Neutrophil (primary cell): ENCODE results near the gene LAPTM5.
A peak's percentile ranks its signal among the peaks of the same experiment; 100 is the strongest.

Source experiments
- H3K27ac ChIP-seq: fragments of 200-600 bp; sonication (generic); 2 replicates; pipeline ENCODE4 v1.5.1; 2016; ENCODE audit warnings: mild to moderate bottlenecking, moderate library complexity
- H3K27me3 ChIP-seq: fragments of 200-600 bp; sonication (generic); 2 replicates; pipeline ENCODE4 v1.6.0; 2016; ENCODE audit warnings: mild to moderate bottlenecking
- H3K36me3 ChIP-seq: fragments of 200-600 bp; sonication (generic); 2 replicates; pipeline ENCODE4 v1.5.1; 2017
- H3K4me1 ChIP-seq, 2 experiments: fragments of 200-600 bp in 1 of 2; sonication (generic) in 1 of 2; 1 replicate in 1 of 2; 2 replicates in 1 of 2; pipeline versions ENCODE4 v1.5.1 to v1.6.1; 2013 to 2016; ENCODE audit warnings: low read depth in 1 of 2, low read length in 1 of 2, mild to moderate bottlenecking in 1 of 2, moderate library complexity in 1 of 2; ENCODE audit not compliant: control insufficient read depth in 1 of 2, insufficient read depth in 1 of 2
- H3K4me3 ChIP-seq, 2 experiments: fragments of 200-600 bp in 1 of 2; sonication (generic) in 1 of 2; 1 replicate in 1 of 2; 2 replicates in 1 of 2; pipeline ENCODE4 v1.5.1; 2013 to 2016; ENCODE audit warnings: low read depth in 1 of 2, low read length in 1 of 2, mild to moderate bottlenecking in 1 of 2, moderate library complexity in 1 of 2
- H3K9me3 ChIP-seq: fragments of 200-600 bp; sonication (generic); 2 replicates; pipeline ENCODE4 v1.5.1; 2016
- TF ChIP-seq, protein P1 (sequence below): fragments of 200-600 bp; sonication (generic); IDR thresholded peaks from 2 replicates; pipeline ENCODE4 v1.5.1; 2016; ENCODE audit warnings: antibody characterized with exemption

LAPTM5 gene

DNA sequence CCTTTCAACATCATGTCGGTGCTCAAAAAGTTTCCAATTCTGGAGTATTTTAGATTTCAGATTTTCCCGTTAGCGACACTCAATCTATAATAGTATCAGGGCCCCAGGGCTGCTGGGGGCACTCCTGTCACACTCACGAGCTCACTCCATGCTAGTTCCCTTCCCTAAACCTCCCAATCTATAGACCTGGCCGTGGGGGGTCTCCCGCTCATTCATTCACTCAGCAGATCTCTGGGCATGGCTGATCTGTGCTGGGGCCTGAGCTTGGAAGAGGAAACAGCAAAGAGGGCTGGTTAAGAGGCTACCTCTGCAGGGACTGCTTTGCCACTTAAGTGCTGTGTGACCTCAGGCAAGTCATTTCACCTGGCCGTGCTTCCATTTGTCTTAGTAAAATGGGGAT lies 46.8 kb upstream of the LAPTM5 start:
- Histone ChIP-seq H3K4me3 (no peak overlapping the region), H3K27ac (no peak overlapping the region), H3K27me3 (peaks cover 79% of the 10 kb centered on the region), H3K4me1 (peaks cover 3 to 7% of the 10 kb centered on the region in 2 experiments), H3K9me3 (no peaks in the 10 kb centered on the region), H3K36me3 (no peaks in the 10 kb centered on the region)
- TF ChIP-seq, protein P1, sequence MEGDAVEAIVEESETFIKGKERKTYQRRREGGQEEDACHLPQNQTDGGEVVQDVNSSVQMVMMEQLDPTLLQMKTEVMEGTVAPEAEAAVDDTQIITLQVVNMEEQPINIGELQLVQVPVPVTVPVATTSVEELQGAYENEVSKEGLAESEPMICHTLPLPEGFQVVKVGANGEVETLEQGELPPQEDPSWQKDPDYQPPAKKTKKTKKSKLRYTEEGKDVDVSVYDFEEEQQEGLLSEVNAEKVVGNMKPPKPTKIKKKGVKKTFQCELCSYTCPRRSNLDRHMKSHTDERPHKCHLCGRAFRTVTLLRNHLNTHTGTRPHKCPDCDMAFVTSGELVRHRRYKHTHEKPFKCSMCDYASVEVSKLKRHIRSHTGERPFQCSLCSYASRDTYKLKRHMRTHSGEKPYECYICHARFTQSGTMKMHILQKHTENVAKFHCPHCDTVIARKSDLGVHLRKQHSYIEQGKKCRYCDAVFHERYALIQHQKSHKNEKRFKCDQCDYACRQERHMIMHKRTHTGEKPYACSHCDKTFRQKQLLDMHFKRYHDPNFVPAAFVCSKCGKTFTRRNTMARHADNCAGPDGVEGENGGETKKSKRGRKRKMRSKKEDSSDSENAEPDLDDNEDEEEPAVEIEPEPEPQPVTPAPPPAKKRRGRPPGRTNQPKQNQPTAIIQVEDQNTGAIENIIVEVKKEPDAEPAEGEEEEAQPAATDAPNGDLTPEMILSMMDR = no peak

- H3K9me3 ChIP-seq = no peaks in the 10 kb centered on the region
- H3K36me3 ChIP-seq = no peaks in the 10 kb centered on the region
- no peak overlapping the region for H3K4me3 ChIP-seq
- TF ChIP-seq, protein P1 = no peak
- no peak overlapping the region for H3K27ac ChIP-seq
- peaks cover 71% of the 10 kb centered on the region for H3K27me3 ChIP-seq
- peaks cover 3 to 7% of the 10 kb centered on the region in 2 experiments for H3K4me1 ChIP-seq
Observed at GRCh38 chr1:30803562-30803961, 46.0 kb upstream of the LAPTM5 start.

DNA sequence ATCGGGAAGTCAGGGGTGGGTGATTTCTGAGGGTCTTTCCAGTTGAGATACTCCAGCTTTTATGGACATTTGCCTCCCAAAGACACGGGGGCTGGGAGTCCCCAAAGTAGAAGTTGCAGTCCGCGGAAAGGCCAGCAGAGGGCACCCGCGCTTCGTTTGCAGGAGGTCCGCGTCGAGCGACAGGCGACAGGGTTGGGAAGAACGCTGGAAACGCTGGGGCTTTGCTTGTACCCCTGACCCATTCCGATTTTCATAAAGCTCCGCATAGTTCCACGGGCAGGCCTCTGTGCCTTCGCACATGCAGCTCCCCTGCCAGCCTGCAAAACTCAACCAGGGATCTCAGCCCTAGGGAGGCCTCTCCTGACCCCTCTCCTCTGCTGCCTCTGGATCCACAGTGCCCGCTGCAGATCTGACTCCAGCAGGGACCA lies 44.2 kb upstream of the LAPTM5 start:
- Histone ChIP-seq H3K4me1 (peaks cover 3 to 7% of the 10 kb centered on the region in 2 experiments), H3K27ac (no peak overlapping the region), H3K4me3 (no peak overlapping the region), H3K9me3 (no peaks in the 10 kb centered on the region), H3K27me3 (peaks cover 53% of the 10 kb centered on the region), H3K36me3 (no peaks in the 10 kb centered on the region)
- TF ChIP-seq, protein P1 = peak; percentile 83

DNA sequence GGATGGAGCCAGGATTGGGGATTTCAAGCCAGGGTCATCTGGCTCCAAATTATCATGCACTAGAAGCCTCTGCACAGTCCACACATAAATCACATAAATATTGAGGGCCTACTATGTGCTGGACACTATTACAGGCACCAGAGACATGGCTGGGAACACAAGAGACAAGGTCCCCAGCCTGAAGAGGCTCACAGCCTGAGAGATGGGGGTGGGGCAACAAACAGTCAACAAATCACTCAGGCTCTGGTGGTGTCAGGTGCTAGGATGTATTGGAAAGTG lies 41.6 kb upstream of the LAPTM5 start:
- TF ChIP-seq, protein P1 = no peak
- Histone ChIP-seq H3K9me3 (no peaks in the 10 kb centered on the region), H3K4me3 (no peak overlapping the region), H3K27me3 (peaks cover 27% of the 10 kb centered on the region), H3K27ac (no peak overlapping the region), H3K4me1 (peaks cover 3 to 7% of the 10 kb centered on the region in 2 experiments), H3K36me3 (no peaks in the 10 kb centered on the region)

DNA sequence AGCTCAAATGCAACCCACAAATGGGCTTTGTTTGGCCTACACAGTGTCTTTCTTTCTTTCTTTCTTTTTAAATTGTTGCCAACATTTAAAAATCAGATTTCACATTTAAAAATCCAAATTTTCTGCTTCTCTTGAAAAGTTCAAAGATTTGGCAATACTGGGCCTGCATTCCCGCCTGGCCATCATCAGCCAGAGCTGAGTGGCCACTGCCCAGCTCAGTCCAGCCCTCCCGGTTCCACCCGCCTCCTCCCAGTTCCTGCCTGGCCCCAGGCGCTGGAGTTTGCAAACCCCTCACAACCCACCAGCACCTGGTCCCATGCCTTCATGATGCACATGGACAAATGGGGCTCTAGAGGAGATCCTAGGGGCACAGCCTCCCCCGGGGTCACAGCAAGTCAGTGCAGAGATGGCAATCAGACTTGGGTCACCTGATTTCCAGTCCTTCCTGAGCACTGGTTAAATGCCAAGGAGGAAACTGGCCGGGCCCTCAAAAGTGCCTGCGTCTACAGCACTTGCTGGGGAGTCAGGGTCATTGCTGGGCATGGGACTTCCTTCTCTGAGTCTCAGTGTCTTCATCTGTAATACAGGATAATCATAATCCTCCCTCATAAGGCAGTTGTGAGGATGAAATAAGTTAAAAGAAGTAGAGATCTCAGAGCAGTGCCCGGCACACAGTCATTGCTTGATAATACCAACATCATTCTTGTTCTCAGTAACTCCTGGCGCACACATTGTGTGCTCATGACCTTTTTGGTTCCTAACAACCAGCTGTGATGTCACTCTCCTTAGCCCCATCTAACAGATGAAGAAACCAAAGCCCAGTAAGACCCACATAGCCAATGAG lies 41.0 kb upstream of the LAPTM5 start:
- Histone ChIP-seq H3K9me3 (no peaks in the 10 kb centered on the region), H3K27me3 (peaks cover 25% of the 10 kb centered on the region), H3K27ac (no peak overlapping the region), H3K36me3 (no peaks in the 10 kb centered on the region), H3K4me3 (no peak overlapping the region), H3K4me1 (peaks cover 3 to 7% of the 10 kb centered on the region in 2 experiments)
- TF ChIP-seq, protein P1 = no peak
